ENCODE results near the gene EPB41L2. TPM values are rescaled to one million over a fixed set of nuclear protein-coding genes. Genes with fewer than 3 reads are reported as not detected.

Gene EPB41L2
- total RNA-seq, 1 experiment from 2014 or later: 74.8 TPM

GRCh38 chr6:130836055-130836640, 226.9 kb downstream of the EPB41L2 start:
- intact Hi-C loops (cut with micrococcal nuclease): no loop called here
- BruUV-seq (replicated peaks): no TSS peak
- ChIA-PET RAD21 (ENCODE audit: low non-redundant PET in 1 of 2, low total read pairs in 2 of 2, uncharacterized antibody in 2 of 2, unreplicated experiment in 2 of 2) (no interaction called here), CTCF (no interaction called here), POLR2A (no interaction called here)
- Histone ChIP-seq H3K4me3 (replicated peaks in 1 of 2; ENCODE audit: low read depth in 1 of 2, low read length in 2 of 2) (no peak overlapping the region), H2AFZ (ENCODE audit: low read depth, low read length, poor library complexity, severe bottlenecking) (no peak overlapping the region), H3K27me3 (ENCODE audit: insufficient read depth, low read length) (no peaks in the 10 kb centered on the region), H3K4me2 (ENCODE audit: low read length) (no peak overlapping the region), H3K4me1 (ENCODE audit: control insufficient read depth in 1 of 2, insufficient read depth in 2 of 2, low read length in 2 of 2) (no peaks in the 10 kb centered on the region), H3K9me3 (ENCODE audit: control insufficient read depth in 1 of 2, insufficient read depth in 1 of 2, low read depth in 1 of 2, low read length in 2 of 2) (no peaks in the 10 kb centered on the region), H3K79me2 (ENCODE audit: insufficient read depth, low read length) (no peaks in the 10 kb centered on the region), H3K27ac (ENCODE audit: low read depth, low read length) (no peak overlapping the region), H3K36me3 (ENCODE audit: control insufficient read depth in 1 of 2, insufficient read depth in 2 of 2, low read length in 2 of 2) (no peaks in the 10 kb centered on the region), H4K20me1 (ENCODE audit: insufficient read depth) (no peaks in the 10 kb centered on the region), H3K9ac (ENCODE audit: low read length) (no peak overlapping the region), H3K9me2 (ENCODE audit: insufficient read depth) (no peaks in the 10 kb centered on the region)
- ATAC-seq (no peak), DNase-seq (ENCODE audit: low read depth, low spot score) (no peak)
- TF ChIP-seq ZBTB33 (IDR thresholded peaks at IDR 0.05; ENCODE audit: extremely low read depth, insufficient replicate concordance, low read length) (no peak), ZFX (IDR thresholded peaks at IDR 0.05) (no peak), TCF7L2 (IDR thresholded peaks at IDR 0.05; ENCODE audit: borderline replicate concordance, extremely low read depth, insufficient read depth, insufficient read length) (no peak), JUND (IDR thresholded peaks at IDR 0.05) (no peak), CEBPB (IDR thresholded peaks at IDR 0.05; ENCODE audit: low read depth) (no peak), POLR2A (IDR thresholded peaks at IDR 0.05; ENCODE audit: borderline replicate concordance, extremely low read depth, insufficient read depth, insufficient read length) (no peak), YY1 (IDR thresholded peaks at IDR 0.05; ENCODE audit: extremely low read depth, insufficient replicate concordance, low read depth, low read length) (no peak), CBX3 (IDR thresholded peaks at IDR 0.05; ENCODE audit: low read depth) (no peak), ZNF274 (IDR thresholded peaks at IDR 0.05; ENCODE audit: low read depth, low read length) (no peak), EGR1 (IDR thresholded peaks at IDR 0.05; ENCODE audit: low read depth) (no peak), SIN3A (IDR thresholded peaks at IDR 0.05; ENCODE audit: low read depth) (no peak), CTCF (IDR thresholded peaks at IDR 0.05 in 2 of 3, conservative IDR thresholded peaks at IDR 0.05 in 1 of 3; ENCODE audit: borderline replicate concordance in 1 of 3, insufficient read depth in 1 of 3, low read depth in 2 of 3, low read length in 2 of 3) (no peak), SRF (IDR thresholded peaks at IDR 0.05; ENCODE audit: low read depth) (no peak), POLR2AphosphoS5 (IDR thresholded peaks at IDR 0.05; ENCODE audit: low read depth, low read length) (no peak), ATF3 (IDR thresholded peaks at IDR 0.05) (no peak), ELF1 (IDR thresholded peaks at IDR 0.05; ENCODE audit: borderline replicate concordance, low read depth) (no peak), RAD21 (IDR thresholded peaks at IDR 0.05; ENCODE audit: low read depth) (no peak), EZH2 (IDR thresholded peaks at IDR 0.05) (no peak)
